LNCAP (cell line): Measurements from ENCODE around the gene ANAPC2.

ENCODE experiments used
- TF ChIP-seq, protein P1 (sequence below): fragments of 450-650 bp; IDR thresholded peaks from 2 replicates; pipeline ENCODE4 v1.5.1; 2017; ENCODE audit warnings: mild to moderate bottlenecking

ANAPC2 gene

DNA sequence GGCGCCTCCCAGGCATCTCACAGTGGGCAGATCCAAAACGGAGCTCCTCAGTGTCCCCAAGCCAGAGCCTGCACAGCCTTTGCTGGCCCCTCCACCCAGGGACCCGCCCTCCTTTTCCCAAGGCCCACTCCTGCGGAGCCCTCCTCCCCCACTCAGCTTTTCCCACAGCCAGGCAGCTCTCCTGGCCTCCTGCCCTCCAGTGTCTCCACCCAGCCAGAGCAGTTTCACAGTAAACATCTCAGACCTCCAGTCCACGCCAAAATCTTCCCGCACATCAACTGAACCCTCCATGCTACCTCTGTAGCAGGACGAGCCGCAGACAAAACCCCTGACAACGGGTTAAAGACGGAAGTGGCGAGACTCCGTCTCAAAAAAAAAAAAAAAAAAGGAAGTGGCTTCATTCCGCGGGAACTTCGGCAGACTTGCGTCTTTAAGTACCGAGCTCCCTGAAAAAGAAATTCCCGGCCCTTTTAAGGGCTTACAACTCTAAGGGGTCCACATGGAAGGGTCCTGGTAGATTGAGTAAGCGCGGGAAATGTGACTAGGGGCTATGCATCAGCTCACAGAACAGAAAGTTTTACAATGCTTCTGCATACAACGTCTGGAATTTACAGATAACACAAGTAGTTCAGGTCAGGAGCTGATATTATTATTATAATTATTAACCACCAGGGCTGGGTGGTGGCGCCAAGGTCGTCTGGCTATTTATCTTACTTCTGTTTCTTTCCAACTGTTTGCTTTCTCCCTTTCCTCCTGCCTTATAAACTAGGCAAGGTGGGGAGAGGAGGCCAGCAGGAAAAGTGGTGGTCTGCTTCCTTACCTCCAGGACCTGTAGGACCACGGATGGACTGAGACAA, 60.8 kb downstream of the ANAPC2 start:
- TF ChIP-seq, protein P1, sequence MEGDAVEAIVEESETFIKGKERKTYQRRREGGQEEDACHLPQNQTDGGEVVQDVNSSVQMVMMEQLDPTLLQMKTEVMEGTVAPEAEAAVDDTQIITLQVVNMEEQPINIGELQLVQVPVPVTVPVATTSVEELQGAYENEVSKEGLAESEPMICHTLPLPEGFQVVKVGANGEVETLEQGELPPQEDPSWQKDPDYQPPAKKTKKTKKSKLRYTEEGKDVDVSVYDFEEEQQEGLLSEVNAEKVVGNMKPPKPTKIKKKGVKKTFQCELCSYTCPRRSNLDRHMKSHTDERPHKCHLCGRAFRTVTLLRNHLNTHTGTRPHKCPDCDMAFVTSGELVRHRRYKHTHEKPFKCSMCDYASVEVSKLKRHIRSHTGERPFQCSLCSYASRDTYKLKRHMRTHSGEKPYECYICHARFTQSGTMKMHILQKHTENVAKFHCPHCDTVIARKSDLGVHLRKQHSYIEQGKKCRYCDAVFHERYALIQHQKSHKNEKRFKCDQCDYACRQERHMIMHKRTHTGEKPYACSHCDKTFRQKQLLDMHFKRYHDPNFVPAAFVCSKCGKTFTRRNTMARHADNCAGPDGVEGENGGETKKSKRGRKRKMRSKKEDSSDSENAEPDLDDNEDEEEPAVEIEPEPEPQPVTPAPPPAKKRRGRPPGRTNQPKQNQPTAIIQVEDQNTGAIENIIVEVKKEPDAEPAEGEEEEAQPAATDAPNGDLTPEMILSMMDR, result no peak

DNA sequence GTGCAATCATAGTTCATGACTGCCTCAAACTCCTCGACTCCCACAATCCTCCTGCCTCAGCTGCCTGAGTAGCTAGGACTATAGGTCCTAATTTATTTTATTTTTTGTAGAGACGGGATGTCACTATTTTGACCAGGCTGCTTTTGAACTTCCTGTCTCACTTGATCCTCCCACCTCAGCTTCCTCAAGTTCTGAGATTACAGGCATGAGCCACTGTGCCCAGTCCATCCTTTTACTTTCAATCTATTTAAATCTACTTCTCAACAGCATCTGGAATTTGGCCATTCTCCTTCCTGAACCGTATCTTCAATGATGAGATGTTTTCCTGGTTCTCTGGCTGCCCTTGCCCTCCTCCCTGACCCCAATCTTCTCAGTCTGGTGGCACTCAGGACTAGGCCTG, 61.6 kb downstream of the ANAPC2 start:
- TF ChIP-seq, protein P1, result no peak
